Measurements from ENCODE around the gene ABHD2. TPM values are rescaled to one million over a fixed set of nuclear protein-coding genes. Genes with fewer than 3 reads are reported as not detected.
"Not testable (repeated sequence)": the region's sequence is repeated elsewhere in the genome, so short reads cannot be mapped to it uniquely, and the experiment has no call there.

The ABHD2 gene
- 100 to 1,000 TPM in 1 of 2 donors, 10 to 100 TPM in 1; 88.7 to 142 TPM for total RNA-seq
- long read RNA-seq, donor 1, full-length matches to known transcripts = 3 of 17 reads
- long read RNA-seq, donor 1, partial matches to known transcripts = 0 of 17 reads
- long read RNA-seq, donor 1, other reads (novel, unspliced or antisense) = 14 of 17 reads
- long read RNA-seq, donor 2, full-length matches to known transcripts = 13 of 45 reads
- long read RNA-seq, donor 2, partial matches to known transcripts = 10 of 45 reads
- long read RNA-seq, donor 2, other reads (novel, unspliced or antisense) = 22 of 45 reads

GRCh38 chr15:89087830-89088604, at the start of gene ABHD2:
TSS of gene ABHD2 (plus strand) at chr15:89088456. CDS start at chr15:89116328, 27,872 bp downstream.
- intact Hi-C loops (cut with DNase I) = no loop called here
- DNase-seq (ENCODE audit: low spot score) = peak; percentile 100

GRCh38 chr15:89039142-89039541, 49.1 kb upstream of the ABHD2 start:
- DNase-seq (ENCODE audit: low spot score) = no peak
- intact Hi-C loops (cut with DNase I) = loop anchor here in 1 of 2 donors (5.0 kb wide), 1 partner anchor 1868 kb away; no protein-coding TSS in a partner anchor

GRCh38 chr15:89041507-89041906, 46.7 kb upstream of the ABHD2 start:
- intact Hi-C loops (cut with DNase I) = no loop called here
- no peak for DNase-seq (ENCODE audit: low spot score)

GRCh38 chr15:89042387-89042786, 45.9 kb upstream of the ABHD2 start:
- no peak for DNase-seq (ENCODE audit: low spot score)
- intact Hi-C loops (cut with DNase I) = no loop called here

- DNase-seq (ENCODE audit: low spot score) = no peak
- intact Hi-C loops (cut with DNase I) = no loop called here
Observed at GRCh38 chr15:89043031-89044002, 44.9 kb upstream of the ABHD2 start.

GRCh38 chr15:89049016-89049666, 39.1 kb upstream of the ABHD2 start:
- intact Hi-C loops (cut with DNase I); DNase-seq (ENCODE audit: low spot score): not testable (repeated sequence)

GRCh38 chr15:89051875-89052274, 36.4 kb upstream of the ABHD2 start:
- DNase-seq (ENCODE audit: low spot score) = no peak
- intact Hi-C loops (cut with DNase I) = no loop called here

GRCh38 chr15:89052474-89052873, 35.8 kb upstream of the ABHD2 start:
- intact Hi-C loops (cut with DNase I) = no loop called here
- DNase-seq (ENCODE audit: low spot score) = no peak

- DNase-seq (ENCODE audit: low spot score) = no peak
- intact Hi-C loops (cut with DNase I) = loop anchor here in 1 of 2 donors (5.0 kb wide), 1 partner anchor 122 kb away; no protein-coding TSS in a partner anchor
Observed at GRCh38 chr15:89054873-89055272, 33.4 kb upstream of the ABHD2 start.

- peak; percentile 94 for DNase-seq (ENCODE audit: low spot score)
- intact Hi-C loops (cut with DNase I) = loop anchor here (2.0 to 5.0 kb wide), 2 partner anchors 119 to 120 kb away; no protein-coding TSS in a partner anchor
Observed at GRCh38 chr15:89057506-89058133, 30.6 kb upstream of the ABHD2 start.

GRCh38 chr15:89058376-89058775, 29.9 kb upstream of the ABHD2 start:
- intact Hi-C loops (cut with DNase I) = loop anchor here in 1 of 2 donors (5.0 kb wide), 1 partner anchor 119 kb away; no protein-coding TSS in a partner anchor
- DNase-seq (ENCODE audit: low spot score) = no peak

GRCh38 chr15:89058876-89059405, 29.3 kb upstream of the ABHD2 start:
- intact Hi-C loops (cut with DNase I) = loop anchor here in 1 of 2 donors (5.0 kb wide), 1 partner anchor 118 kb away; no protein-coding TSS in a partner anchor
- DNase-seq (ENCODE audit: low spot score) = no peak

- no peak for DNase-seq (ENCODE audit: low spot score)
- intact Hi-C loops (cut with DNase I) = no loop called here
Observed at GRCh38 chr15:89066280-89066679, 22.0 kb upstream of the ABHD2 start.

- no peak for DNase-seq (ENCODE audit: low spot score)
- intact Hi-C loops (cut with DNase I) = no loop called here
Observed at GRCh38 chr15:89067751-89068150, 20.5 kb upstream of the ABHD2 start.

GRCh38 chr15:89068325-89068784, 19.9 kb upstream of the ABHD2 start:
- DNase-seq (ENCODE audit: low spot score) = no peak
- intact Hi-C loops (cut with DNase I) = no loop called here

- no peak for DNase-seq (ENCODE audit: low spot score)
- intact Hi-C loops (cut with DNase I) = no loop called here
Observed at GRCh38 chr15:89070197-89071124, 17.8 kb upstream of the ABHD2 start.

GRCh38 chr15:89071471-89071870, 16.8 kb upstream of the ABHD2 start:
- no peak for DNase-seq (ENCODE audit: low spot score)
- intact Hi-C loops (cut with DNase I) = no loop called here
